NOMO-1 (cell line): Measurements from ENCODE around the gene DNMT3A.
A peak's percentile ranks its signal among the peaks of the same experiment; 100 is the strongest.

ENCODE experiments used
- DNase-seq, 2 experiments: peaks; one replicate each; lab custom pipeline; 2025; ENCODE audit not compliant: unreplicated experiment in 2 of 2; lab: John Stamatoyannopoulos, UW

The DNMT3A gene

DNA sequence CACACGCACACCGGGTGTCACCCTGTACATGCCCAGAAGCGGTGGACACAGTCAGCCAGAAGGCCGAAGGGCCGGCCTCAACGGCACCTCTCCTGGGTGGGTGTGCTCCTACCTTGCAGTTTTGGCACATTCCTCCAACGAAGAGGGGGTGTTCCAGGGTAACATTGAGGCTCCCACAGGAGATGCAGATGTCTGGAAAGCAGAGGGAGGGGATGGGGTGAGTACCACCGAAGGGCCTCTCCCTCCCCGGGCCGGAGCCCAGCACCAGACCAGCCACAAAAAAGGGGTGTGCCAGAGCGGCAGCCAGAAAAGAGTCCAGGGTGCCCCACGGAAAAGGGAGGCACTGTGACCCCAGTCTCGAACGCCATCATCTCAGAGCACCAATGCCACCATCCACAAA, 96.6 kb downstream of the DNMT3A start:
- no peak for DNase-seq

GRCh38 chr2:25243995-25244394, 97.7 kb downstream of the DNMT3A start:
- no peak for DNase-seq

DNA sequence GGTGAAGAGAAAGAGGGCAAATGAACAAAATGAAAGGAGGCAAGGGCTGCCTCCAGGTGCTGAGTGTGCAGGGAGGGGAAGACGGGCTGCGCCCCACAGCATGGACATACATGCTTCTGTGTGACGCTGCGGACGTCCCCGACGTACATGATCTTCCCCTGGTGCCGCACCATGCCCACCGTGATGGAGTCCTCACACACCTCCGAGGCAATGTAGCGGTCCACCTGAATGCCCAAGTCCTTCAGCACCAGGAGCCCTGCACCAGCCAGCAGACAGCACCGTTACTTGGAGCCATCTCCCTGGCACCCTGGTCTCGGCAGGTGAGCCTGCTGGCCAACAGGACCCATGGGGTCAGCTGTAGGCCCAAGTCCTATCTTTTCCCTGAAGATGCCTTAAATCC, 100.3 kb downstream of the DNMT3A start:
- DNase-seq = no peak

- DNase-seq = no peak
Measured at GRCh38 chr2:25240636-25241035, 101.1 kb downstream of the DNMT3A start.

GRCh38 chr2:25238920-25239319, 102.8 kb downstream of the DNMT3A start:
- no peak for DNase-seq

- DNase-seq = no peak
Measured at GRCh38 chr2:25237764-25238163, 104.0 kb downstream of the DNMT3A start.

GRCh38 chr2:25236736-25237135, 105.0 kb downstream of the DNMT3A start:
- DNase-seq = no peak

DNA sequence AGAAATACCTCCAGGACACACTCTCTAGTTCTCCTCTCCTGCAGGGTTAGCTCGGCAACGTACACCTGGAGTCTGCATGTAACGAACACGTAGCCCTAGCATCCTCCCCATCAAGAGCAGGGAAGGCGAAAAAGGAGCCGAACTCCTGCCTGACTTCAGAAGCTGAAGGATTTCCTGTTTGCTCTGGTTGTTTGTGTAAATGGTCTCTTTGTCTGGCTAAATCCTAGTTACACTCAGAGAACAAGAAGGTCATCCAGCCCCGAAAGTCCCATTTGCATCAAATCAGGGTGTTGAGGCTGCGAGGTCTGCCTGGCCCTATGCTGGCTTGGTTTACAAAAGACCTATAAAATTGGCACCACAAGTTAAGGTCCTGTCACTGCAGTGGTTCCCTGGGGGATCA, 107.0 kb downstream of the DNMT3A start:
- DNase-seq = no peak

DNA sequence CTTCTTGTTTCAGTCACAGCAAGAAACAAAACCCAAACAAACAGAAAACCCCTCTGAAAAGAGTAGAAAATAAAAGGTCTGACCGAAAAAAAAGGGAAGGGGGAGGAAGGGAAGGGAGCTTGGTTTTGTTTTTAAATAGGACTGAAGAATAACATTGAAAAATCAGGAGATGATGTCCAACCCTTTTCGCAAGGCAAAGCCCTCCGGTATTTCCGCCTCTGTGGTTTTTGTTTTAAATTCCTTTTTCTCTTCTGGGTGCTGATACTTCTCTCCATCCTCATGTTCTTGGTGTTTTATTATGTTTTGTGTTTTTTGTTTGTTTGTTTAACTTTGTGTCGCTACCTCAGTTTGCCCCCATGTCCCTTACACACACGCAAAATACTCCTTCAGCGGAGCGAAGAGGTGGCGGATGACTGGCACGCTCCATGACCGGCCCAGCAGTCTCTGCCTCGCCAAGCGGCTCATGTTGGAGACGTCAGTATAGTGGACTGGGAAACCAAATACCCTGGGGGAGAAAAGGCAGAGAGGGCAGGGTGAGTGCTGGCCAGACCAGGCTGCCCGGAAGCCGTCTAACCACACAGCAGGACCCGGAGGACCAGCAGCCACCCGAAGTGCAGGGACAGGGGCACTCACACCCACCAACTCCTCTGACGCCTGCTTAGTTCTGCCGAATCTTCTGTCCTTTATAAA, 107.7 kb downstream of the DNMT3A start:
- no peak for DNase-seq

DNA sequence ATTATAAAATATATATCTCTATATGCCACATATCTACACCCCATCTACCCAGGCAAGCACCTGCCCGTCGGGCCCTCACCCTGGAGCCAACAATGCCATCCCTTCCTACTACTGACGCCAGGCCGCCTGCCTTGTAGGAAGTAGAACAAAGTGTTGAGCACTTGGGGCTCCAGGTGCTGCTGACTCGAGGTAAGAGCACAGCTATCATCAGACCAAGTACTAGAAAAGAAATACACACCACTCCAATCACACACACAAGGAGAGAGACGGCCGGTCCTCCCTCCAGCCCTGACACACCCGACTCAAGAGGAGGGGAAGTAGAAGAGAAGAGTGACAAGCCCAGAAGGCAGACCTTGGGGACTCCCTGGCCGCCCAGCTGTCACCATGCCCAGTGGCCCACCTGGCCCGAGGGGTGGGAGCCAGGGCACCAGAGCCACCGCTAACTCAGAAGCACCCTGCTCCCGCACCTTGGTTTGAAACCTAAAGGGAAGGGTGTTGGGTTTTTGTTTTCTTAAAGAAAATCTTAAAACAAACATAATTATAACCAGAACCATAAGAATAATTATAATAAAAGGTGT, 109.4 kb downstream of the DNMT3A start:
- DNase-seq = no peak

DNA sequence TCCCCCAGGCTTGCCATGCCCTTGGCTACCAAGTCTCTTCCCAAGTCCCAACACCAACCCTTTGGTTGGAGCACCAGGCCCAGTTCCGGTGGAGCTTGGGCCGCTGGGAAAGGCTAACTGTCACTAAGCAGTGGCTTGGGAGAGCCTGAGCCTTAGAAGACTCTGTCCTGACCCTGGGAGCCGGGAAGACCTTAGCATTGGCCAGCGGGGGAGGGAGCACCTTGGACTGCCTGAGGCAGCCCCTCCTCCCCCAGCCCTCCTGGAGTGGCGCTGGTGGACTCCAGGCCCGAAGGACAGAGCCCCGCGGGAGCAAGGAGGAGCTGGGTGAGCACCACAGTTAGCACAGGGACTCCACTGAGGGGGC, 110.8 kb downstream of the DNMT3A start:
- DNase-seq = no peak

- DNase-seq = no peak
Measured at GRCh38 chr2:25230198-25230947, 111.4 kb downstream of the DNMT3A start.

DNA sequence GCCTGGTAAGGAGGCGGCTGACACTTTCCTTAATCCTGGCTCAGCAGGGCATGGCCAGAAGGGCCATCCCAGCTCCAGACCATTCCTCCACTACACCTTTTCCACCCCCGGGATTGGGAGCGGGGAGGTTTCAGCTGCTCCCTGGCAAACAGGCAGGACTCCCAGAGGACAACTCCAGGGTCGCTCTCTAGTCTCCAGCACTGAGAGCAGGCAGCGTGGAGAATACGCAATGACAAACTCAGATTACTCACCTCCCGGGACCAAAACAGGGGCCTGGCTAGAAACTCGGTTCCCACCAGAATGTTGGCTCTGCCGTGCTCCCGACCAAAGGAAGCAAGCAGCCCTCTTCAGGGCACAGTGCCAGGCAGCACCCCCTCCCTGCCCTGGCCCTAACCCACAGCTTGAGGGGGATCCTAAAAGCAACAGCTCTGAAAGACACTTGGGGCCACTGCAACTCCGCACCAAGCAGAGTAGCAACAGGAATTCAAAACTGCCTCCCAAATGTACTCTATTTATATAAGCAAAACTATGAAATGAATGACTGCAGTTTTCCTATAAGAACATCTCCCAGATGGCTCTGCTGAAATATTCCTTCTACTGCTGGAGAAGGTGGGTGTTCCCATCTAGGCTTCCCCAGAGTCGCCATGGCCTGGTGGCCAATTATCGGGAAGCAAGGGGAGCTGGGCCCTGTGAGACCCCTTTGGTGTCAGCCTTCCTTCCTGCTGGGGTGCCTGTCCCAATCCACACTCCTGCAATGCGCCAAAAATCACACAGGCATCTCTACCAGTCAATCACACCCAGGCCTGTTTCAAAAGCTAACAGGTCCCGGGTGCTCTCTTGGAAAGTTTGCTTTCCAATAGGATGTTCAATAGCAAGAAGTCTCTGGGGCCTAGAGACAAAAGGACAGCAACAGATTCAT, 112.2 kb downstream of the DNMT3A start:
- no peak for DNase-seq

DNA sequence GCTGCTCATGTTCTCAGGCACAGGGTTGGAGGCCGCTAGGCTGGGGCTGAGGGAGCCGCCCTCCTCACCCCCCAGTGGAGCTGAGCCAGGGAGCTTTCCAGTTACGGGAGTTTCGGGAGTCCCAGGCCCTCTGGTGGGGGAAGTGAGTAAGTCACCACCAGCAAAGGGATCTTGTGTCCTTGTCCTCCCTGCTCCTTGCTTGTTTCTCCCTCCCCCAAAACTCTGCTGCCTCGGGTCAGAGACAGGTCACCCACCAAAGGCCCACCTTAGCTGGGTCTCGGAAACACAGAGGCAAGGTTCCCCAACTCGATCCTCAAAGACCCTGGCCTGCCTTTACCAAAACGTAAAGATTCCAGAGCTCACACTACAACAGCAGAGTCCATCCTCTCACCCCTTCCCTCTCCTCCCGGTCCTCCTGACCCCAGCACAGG, 112.9 kb downstream of the DNMT3A start:
- DNase-seq = peak; percentile 24 to 43

- DNase-seq = no peak
Measured at GRCh38 chr2:25227576-25227975, 114.1 kb downstream of the DNMT3A start.

GRCh38 chr2:25226827-25227226, 114.9 kb downstream of the DNMT3A start:
- DNase-seq = no peak

- no peak for DNase-seq
Measured at GRCh38 chr2:25222477-25223121, 119.1 kb downstream of the DNMT3A start.

DNA sequence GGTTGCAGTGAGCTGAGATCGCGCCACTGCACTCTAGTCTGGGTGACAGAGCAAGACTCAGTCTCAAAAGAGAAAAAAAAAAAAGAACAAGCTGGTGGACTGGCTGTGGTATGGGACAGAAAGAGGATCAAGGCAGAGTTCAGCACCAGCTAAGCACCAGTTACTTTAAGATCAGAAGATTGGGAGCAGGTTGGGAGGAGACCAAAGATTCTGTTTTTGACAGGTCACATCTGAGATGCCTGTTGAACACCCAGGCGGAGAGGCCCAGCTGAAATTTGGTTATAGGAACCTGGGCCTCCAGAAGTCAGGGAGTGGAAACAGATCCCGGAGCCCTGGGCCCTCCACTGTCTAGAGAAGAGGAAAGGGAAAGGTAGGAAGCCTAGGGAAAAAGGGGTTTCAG, 120.1 kb downstream of the DNMT3A start:
- no peak for DNase-seq

DNA sequence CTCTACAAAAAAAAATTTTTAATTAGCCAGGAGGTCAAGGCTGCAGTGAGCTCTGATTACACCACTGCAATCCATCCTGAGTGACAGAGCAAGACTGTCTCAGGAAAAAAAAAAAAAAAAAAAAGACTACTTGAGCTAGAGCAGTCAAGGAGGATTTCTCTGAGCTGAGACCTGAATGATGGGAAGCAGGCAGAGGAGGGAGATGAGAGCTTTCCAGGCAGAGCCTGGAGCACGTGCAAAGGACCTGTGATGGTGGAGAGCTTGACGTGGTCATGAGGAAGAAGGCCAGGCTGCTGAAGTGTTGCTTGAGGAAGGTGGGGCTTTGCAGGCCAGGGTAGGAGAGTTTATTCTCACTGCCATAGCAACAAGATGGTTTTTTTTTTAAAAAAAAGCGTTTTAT, 121.4 kb downstream of the DNMT3A start:
- no peak for DNase-seq

DNA sequence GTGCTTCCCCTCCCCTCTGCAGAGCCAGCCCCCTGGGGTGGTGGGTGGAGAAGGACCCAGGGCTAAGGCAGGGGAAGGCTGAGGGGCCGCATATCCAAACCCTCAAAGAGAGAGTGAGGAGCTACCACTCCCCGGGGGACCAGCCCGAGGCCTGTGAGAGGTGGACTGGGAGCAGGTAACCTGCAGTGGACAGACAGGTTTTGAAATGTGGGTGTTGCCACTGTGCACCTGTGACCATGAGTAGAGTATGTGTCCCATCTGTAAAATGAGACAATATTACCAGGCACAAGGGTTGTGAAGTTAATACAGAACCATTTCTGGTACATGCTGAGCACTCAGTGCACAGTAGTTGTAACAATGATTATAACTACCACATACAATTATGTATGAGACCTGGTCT, 122.1 kb downstream of the DNMT3A start:
- DNase-seq = no peak

GRCh38 chr2:25218100-25218499, 123.6 kb downstream of the DNMT3A start:
- DNase-seq = no peak
